Fibroblast of skin of scalp (primary cell): ENCODE results near the gene FHAD1.

Experiments
- DNase-seq: peaks from one replicate; pipeline ENCODE4 v3.0.0-alpha.2; 2013

FHAD1 gene

GRCh38 chr1:15329104-15329820, 82.2 kb downstream of the FHAD1 start:
- peak; percentile 21 for DNase-seq

DNA sequence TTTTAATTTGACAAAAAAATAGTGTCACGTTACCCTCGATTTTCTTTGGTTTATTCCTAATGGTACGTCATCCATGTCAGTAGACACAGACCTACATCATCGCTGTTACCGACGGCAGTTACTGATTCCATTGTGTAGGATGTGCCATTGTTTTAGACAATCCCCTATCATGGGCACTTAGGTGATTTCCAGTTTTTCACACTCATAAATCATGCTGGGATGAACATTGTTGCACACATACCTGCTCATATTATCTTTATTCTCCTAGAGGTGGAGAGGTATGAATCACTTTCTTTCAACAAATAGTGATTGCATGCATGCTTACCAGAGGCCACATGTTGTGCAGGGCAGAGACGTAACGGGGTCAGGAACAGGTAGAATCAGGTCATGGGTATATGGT, 83.0 kb downstream of the FHAD1 start:
- DNase-seq, result no peak

DNA sequence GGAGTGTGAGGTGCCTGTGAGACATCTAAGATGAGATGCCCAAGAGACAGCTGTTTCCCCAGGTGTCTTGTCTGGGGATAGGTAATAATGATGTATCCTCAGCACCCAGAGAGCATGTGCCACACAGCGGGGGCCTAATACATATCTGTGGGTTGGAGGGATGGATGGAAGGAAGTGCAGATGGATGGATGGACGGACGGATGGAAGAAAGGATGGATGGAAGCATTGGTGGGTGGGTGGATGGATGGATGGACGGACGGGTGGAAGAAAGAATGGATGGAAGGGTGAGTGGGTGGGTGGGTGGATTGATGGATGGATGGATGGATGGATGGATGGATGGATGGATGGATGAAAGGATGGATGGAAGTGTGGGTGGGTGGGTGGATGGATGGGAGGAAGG, 84.2 kb downstream of the FHAD1 start:
- no peak for DNase-seq

DNA sequence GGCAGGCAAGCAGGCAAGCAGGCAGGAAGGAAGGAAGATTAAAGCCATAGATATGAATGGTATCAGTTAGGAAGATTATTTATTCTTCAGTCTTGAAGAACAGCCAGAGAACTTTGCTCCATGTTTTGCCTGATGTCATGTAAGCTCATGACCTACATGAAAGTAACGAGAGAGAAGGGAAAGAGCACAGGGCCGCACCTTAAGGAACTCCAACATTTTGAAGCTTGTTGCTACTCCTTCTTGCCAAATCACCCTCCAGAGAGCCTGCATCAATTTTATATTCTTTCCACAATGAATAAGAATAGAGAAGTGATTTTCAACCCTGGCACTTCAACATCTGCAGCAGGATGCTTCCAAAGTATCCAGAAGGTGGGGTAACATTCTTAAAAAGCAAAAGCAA, 84.7 kb downstream of the FHAD1 start:
- no peak for DNase-seq

DNA sequence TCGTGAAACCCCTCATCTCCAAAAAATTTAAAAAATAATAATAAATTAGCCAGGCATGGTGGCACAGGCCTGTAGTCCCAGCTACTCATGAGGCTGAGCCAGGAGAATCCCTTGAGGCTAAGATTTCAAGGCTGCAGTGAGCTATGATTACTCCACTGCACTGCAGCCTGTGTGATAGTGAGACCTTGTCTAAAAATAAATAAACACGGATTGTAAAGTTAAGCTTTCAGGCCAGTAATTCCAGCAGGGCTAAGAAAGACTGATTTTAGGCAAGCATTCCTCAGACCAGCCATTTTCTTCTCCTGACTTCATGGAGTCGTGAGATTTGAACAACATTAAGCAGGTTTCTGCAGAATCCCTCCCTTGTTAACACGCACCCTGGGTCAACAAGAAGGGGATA, 85.5 kb downstream of the FHAD1 start:
- no peak for DNase-seq

DNA sequence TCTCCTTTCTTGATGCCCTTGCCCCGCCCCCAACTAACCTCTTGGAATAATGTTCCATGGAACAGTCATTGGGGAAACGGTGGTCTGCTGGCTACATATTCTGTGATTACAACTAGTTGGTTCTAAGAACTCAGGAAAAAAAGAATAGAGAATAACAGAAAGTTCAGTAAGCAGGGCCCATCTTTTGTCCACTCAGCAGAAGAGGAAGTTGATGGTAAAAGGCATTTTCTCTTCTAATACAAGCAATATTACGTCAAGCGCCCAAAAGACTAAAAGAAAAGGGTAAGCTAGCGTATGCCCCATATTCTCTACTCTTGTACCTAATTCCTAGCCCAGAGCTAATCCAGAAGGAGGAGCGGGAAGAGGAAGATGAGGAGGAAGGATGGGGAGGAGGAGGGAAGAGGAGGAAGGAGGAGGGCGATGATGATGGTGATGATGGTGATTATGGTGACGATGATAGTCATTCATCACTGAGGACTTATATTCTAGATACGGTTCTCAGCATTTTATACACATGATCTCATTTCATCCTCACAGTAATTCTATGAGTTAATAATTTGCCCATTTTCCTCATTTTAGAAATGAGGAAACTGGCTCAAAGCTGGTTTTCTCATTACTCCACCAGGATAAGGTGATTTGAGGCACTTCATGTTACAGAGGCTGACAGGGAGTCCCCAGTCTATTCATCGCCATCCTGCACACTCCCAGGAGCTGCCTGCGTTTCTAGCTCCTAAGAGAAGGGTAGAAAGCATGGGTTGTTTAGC, 86.1 kb downstream of the FHAD1 start:
- no peak for DNase-seq

- DNase-seq, result no peak
Measured at GRCh38 chr1:15334995-15335394, 88.0 kb downstream of the FHAD1 start.

DNA sequence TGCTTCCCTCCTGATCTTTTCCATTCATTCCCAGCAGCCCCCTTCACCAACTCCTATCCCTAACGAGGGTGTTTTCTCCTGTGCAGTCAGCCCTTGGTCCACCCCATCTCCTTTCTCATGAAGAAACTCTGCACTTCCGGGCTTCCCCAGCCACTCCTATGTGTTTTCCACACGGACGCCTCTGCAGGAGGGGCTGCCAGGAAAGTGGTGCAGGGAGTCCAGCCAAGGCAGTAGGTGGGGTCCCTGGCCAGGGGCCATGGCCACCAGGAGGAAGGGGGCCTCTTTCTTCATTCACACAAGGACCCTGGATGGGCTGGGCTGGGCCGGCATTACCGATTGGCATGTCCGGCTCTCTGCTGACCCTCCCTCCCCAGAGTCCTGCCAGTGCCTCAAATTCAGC, 89.8 kb downstream of the FHAD1 start:
- no peak for DNase-seq

DNA sequence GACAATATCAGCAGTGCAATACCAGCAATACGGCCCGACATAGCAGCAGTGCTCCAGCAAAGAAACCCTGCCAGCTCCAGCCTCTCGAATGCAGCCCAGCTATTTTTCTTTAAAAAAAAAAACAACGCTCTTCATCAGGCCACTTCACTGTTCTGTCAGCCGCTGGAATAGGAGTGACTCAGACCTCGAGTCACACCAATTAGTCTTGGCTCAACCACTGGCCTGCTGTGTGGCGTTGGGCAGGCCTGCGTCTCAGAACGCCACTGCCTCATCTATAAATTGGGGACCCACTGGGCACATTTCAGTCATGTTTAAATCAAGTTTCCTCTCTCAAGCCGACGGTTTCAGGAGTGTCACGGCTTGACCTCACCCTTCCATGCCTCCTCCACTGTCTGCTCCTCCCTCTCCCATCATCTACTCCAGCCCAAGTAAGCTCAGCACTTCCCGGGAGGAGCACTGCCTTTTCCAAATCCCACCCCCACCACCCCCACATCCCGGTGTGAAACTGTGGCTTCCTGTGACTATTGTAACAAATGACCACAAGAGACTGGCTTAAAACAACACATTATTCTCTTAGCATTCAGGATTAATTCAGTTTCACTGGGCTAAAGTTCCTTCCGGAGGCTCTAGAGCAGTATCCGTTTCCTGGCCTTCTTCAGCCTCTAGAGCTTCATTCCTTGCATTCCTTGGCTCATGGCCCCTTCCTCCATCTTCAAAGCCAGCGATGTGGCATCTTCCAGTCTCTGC, 90.8 kb downstream of the FHAD1 start:
- peak; percentile 85 for DNase-seq

DNA sequence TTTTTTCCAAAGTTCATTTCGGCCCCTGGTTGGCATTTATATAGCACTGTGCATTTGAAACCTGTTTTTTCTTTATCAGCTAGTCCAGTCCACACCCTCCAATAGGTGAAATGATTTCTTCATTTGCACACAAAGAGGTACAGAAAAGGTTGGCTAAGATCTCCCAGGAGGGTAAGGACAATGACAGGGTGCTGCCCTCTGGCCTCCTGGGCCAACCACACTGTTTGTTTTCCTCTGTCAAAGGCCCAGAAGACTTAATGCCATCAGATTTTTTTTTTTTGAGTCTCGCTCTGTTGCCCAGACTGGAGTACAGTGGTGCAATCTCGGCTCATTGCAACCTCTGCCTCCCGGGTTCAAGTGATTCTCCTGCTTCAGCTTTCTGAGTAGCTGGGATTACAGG, 92.5 kb downstream of the FHAD1 start:
- no peak for DNase-seq

- DNase-seq, result no peak
Measured at GRCh38 chr1:15341228-15341627, 94.2 kb downstream of the FHAD1 start.

- DNase-seq, result peak; percentile 59
Measured at GRCh38 chr1:15341634-15342407, 94.8 kb downstream of the FHAD1 start.

DNA sequence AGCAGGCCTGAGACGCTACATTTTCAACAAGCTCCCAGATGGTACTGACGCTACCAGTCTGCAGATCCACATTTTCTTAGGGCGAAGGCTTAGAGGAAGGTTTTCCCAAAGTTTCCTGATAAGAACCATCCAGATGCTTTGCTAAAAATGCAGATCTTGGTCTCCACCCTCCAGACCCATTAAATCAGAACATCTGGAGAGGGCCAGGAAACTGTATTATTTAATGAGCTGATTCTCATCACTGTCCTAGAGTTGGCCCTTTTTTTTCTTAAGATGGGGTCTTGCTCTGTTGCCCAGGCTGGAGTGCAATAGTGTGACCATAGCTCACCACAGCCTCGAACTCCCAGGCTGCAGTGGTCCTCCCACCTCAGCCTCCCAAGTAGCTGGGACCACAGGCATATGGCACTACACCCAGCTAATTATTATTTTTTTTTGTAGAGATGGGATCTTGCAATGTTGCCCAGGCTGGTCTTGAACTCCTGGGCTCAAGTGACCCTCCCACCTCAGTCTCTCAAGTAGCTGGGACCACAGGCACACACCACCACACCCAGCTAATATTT, 95.5 kb downstream of the FHAD1 start:
- no peak for DNase-seq

DNA sequence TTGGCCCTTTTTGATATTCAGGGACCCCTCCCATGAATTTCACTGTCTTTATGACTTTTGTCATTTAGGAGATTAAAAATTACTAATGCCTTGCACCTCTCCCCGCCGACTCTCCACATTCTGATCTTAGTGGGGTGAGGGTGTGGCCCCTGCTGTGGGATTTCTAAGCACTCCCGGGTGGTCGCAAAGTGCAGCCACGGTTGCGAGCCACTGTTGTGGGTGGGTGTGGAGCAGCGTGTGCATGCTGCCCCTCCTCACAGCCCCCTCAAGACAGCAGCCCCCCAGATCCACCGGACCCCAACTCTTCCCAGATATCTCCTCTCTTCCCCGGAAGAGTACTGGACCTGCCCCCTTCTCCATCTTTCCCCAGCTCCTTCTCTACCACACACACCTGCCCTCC, 96.1 kb downstream of the FHAD1 start:
- DNase-seq, result no peak

GRCh38 chr1:15343729-15344128, 96.7 kb downstream of the FHAD1 start:
- DNase-seq, result peak; percentile 60

GRCh38 chr1:15344380-15344779, 97.4 kb downstream of the FHAD1 start:
- no peak for DNase-seq

- no peak for DNase-seq
Measured at GRCh38 chr1:15344800-15345704, 98.0 kb downstream of the FHAD1 start.

- DNase-seq, result no peak
Measured at GRCh38 chr1:15345705-15346345, 98.8 kb downstream of the FHAD1 start.

GRCh38 chr1:15346346-15347030, 99.5 kb downstream of the FHAD1 start:
- DNase-seq, result no peak

- no peak for DNase-seq
Measured at GRCh38 chr1:15347182-15347581, 100.2 kb downstream of the FHAD1 start.
